H1 (cell line): ENCODE results near the gene GAS2.

Experiments
- CBX8 ChIP-seq: fragments of 300-800, 300-1000 bp; sonication (generic); IDR thresholded peaks from 2 replicates; pipeline ENCODE4 v1.7.1; 2016; ENCODE audit warnings: low read depth, low read length, borderline replicate concordance
- YY1 ChIP-seq: IDR thresholded peaks from 2 replicates; pipeline ENCODE4 v1.6.1; 2011; ENCODE audit warnings: low read depth, mild to moderate bottlenecking, low read length

DNA sequence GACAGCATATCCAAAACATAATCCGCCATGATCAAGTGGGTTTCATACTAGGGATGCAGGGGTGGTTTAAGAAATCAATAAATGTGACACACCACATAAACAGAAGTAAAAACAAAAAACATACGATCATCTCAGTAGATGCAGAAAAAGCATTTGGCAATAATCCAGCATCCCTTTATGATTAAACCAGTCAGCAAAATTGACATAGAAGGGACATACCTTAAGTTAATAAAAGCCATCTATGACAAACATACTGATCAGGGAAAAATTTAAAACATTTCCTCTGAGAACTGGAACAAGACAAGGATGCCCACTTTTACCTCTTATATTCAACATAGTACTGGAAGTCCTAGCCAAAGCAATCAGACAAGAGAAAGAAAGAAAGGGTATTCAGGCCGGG is 49.6 kb downstream of the GAS2 start:
- TF ChIP-seq CBX8 (no peak), YY1 (no peak)
